Mesodermal cell (in vitro differentiated cells): ENCODE measurements around the gene FOXO6.

Source experiments
- H3K27ac ChIP-seq: 2 replicates; pipeline ENCODE4 v1.7.0; 2013; ENCODE audit warnings: mild to moderate bottlenecking, low read depth, low read length, moderate library complexity; ENCODE audit not compliant: severe bottlenecking
- H3K36me3 ChIP-seq: 2 replicates; pipeline ENCODE4 v1.7.1; 2013; ENCODE audit warnings: mild to moderate bottlenecking, low read length, moderate library complexity; ENCODE audit not compliant: control insufficient read depth, insufficient read depth
- H3K4me1 ChIP-seq: one replicate; pipeline ENCODE4 v1.7.1; 2013; ENCODE audit warnings: mild to moderate bottlenecking, low read length; ENCODE audit not compliant: insufficient read depth, control insufficient read depth, poor library complexity, severe bottlenecking
- H3K4me3 ChIP-seq: 2 replicates; pipeline ENCODE4 v1.7.0; 2013; ENCODE audit warnings: low read length, control low read depth, mild to moderate bottlenecking; ENCODE audit not compliant: insufficient read depth, poor library complexity, severe bottlenecking; ENCODE audit errors: extremely low read depth
- H3K9me3 ChIP-seq: 2 replicates; pipeline ENCODE4 v1.7.1; 2013; ENCODE audit warnings: mild to moderate bottlenecking, low read length, moderate library complexity; ENCODE audit not compliant: control insufficient read depth
- WGBS, 2 experiments: methylation state at CpG; one replicate each; pipeline ENCODE4 v1.1.5; 2013; ENCODE audit warnings: missing lambda C conversion rate in 2 of 2; ENCODE audit not compliant: insufficient coverage in 2 of 2; 5-methylcytosine and 5-hydroxymethylcytosine counted together

Gene FOXO6

DNA sequence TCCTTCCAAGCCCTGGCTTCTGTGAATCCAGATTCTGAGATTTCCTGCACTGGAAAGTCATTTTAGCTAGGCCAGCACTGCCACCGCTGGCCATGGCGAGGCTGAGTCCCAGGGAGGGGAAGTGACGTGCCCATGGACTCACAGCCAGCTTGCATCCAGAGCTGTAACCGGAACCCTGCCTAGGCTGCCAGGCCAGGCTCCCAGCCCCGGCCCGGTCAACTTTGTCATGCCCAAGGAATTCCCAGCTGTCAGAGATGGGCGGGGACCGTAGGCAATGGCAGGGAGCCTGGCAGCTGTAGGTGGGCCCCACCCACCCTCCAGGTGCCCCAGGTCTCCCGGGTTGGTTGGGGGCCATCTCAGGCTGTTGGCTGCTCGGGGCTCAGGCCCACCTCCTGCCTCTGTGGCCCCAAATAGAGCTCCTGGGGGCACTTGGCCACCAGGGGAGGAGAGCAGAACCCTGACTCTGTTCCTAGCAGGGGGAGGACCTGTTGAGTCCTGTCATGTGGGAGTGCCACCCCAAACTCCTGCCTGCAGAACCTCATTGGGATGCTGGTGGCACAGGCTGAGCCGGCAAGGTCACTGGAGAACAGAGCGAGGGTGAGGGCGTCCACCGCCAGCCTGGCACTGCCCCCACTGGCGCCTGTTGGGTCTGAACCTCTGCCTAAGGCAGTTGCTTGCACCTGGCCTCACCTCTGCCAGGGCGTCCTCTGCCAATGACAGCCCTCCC, 57.8 kb downstream of the FOXO6 start:
- Histone ChIP-seq H3K27ac (no peak overlapping the region), H3K36me3 (no peaks in the 10 kb centered on the region), H3K9me3 (no peaks in the 10 kb centered on the region), H3K4me1 (no peaks in the 10 kb centered on the region), H3K4me3 (no peak overlapping the region)
- WGBS, 2 experiments = 66 to 72% methylated on average over 11 to 16 of the region's 16 CpGs

- WGBS, 2 experiments = 86 to 98% methylated on average over 5 to 8 of the region's 8 CpGs
- H3K4me3 ChIP-seq = no peak overlapping the region
- no peak overlapping the region for H3K27ac ChIP-seq
- H3K36me3 ChIP-seq = no peaks in the 10 kb centered on the region
- no peaks in the 10 kb centered on the region for H3K9me3 ChIP-seq
- no peaks in the 10 kb centered on the region for H3K4me1 ChIP-seq
Measured at GRCh38 chr1:41419584-41420295, 58.5 kb downstream of the FOXO6 start.

- 75 to 100% methylated on average over 1 to 4 of the region's 4 CpGs for WGBS, 2 experiments
Measured at GRCh38 chr1:41420351-41420750, 59.1 kb downstream of the FOXO6 start.

DNA sequence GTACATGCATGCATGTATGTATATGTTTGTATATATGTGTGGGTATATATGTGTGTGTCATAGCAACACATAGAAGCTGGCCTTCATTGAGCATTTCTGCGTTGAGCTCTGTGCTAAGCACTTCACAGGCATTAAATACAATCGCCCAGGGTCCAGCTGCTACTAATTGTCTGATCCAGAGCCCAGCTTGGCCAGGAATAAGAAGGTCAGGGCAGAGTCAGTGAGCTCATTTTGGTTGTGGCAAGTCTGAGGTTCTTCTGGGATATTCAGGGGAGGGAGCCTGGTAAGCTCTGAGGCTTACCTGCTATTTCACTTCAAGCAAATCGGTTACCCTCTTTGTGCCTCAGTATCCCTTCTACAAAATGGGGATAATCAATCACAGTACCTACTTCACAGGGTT, 59.6 kb downstream of the FOXO6 start:
- H3K4me1 ChIP-seq = no peaks in the 10 kb centered on the region
- H3K4me3 ChIP-seq = no peak overlapping the region
- WGBS, 2 experiments = 80 to 92% methylated on average over 1 to 2 of the region's 3 CpGs
- H3K27ac ChIP-seq = no peak overlapping the region
- H3K36me3 ChIP-seq = no peaks in the 10 kb centered on the region
- no peaks in the 10 kb centered on the region for H3K9me3 ChIP-seq

More at GRCh38 chr1:41420351-41420750, 59.1 kb downstream of the FOXO6 start:
- no peaks in the 10 kb centered on the region for H3K9me3 ChIP-seq
- H3K36me3 ChIP-seq = no peaks in the 10 kb centered on the region
- H3K4me1 ChIP-seq = no peaks in the 10 kb centered on the region
- H3K27ac ChIP-seq = no peak overlapping the region
- H3K4me3 ChIP-seq = no peak overlapping the region

DNA sequence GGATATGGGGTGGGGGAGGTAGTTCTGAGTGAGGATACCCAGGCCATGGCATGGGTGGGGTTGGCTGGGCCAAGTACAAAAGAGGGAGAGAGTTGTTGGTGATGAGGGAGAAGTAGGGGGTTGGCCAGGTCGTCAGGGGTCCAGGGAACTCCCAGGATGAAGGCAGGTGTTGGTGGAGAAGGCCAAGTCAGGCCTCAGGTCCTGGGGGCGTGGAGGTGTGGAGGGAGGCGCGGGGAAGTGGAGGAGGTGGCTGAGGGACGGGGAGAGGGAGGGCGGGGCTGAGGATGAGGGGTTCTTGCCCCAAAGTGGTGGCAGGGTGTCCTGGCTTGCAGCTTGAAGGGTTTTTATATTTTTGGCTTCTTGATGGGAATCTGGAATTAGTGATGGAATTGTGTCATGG, 61.1 kb downstream of the FOXO6 start:
- no peak overlapping the region for H3K4me3 ChIP-seq
- no peaks in the 10 kb centered on the region for H3K4me1 ChIP-seq
- no peak overlapping the region for H3K27ac ChIP-seq
- 89% methylated on average over 4 to 6 of the region's 6 CpGs for WGBS, 2 experiments
- no peaks in the 10 kb centered on the region for H3K9me3 ChIP-seq
- H3K36me3 ChIP-seq = no peaks in the 10 kb centered on the region

DNA sequence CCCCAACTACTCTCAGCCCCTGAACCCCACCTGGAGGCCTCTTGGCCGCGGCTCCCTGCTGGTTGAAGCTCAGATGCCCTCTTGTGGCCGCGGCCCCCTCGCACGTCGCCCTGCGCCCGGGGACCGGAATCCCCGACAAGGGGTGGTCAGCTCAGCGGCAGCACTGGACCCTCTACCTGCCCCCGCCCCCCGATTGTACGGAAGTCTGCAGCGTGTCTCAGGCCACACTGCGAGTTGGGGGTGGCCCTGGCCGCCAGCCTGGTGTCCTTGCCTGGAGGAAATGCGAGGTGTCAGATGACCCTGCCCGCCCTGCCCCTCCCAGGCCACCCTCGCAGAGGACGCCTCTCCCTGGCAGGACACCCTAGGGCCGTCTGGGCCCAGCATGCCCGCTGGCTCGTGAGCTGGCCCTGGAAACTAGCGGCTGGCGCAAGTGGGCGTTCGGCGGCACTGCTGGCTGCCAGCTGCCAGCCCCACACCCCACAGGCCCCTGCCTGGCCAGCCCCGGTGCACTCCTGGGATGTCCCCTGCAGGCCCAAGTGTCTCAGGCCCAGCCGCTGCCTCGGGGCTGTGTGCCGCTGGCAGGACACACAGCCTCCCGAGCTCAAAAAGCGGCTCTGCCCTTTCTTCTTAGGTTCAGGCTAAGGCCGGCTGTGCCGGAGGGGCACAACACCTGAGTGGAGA, 62.4 kb downstream of the FOXO6 start:
- no peaks in the 10 kb centered on the region for H3K36me3 ChIP-seq
- H3K9me3 ChIP-seq = no peaks in the 10 kb centered on the region
- H3K4me1 ChIP-seq = peaks cover 6% of the 10 kb centered on the region
- 60 to 69% methylated on average over 33 to 34 of the region's 38 CpGs for WGBS, 2 experiments
- H3K4me3 ChIP-seq = no peak overlapping the region
- no peak overlapping the region for H3K27ac ChIP-seq

DNA sequence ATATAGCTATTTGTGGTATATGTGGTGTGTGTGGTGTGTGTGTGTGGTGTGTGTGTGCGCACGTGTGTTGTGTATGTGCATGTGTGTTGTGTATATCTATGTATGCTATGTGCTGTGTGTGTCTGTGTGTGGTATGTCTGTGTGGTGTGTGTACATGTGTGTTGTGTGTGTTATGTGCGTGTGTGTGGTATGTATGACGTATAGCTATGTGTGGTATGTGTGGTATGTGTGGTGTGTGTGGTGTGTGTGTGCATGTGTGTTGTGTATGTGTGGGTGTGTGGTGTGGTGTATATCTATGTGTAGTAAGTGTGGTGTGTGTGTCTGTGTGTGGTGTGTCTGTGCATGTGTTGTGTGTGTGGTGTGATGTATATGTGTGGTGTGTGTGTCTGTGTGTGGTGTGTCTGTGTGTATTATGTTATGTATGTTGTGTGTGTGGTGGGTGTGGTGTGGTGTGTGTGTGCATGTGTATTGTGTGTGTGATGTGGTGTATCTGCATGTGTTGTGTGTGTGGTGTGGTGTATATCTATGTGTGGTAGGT, 63.4 kb downstream of the FOXO6 start:
- H3K4me1 ChIP-seq = peaks cover 9% of the 10 kb centered on the region
- H3K36me3 ChIP-seq = no peaks in the 10 kb centered on the region
- H3K27ac ChIP-seq = no peak overlapping the region
- H3K4me3 ChIP-seq = no peak overlapping the region
- 85 to 94% methylated on average over 4 of the region's 4 CpGs for WGBS, 2 experiments
- no peaks in the 10 kb centered on the region for H3K9me3 ChIP-seq

DNA sequence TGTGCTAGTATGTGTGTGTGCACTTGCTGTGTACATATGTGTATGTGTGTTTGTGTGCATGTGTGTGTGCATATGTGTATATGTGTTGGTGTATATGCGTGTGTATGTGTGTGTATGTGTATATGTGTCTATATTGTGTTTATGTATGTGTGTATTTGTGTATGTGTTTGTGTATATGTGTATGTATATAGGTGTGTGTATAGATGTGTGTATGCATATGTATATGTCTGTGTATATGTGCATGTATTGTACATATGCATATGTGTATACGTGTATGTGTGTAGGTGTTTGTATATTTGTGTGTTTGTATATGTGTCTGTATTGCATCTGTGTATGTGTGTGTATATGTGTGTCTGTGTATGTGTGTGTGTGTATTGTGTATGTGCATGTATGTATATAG, 64.1 kb downstream of the FOXO6 start:
- no peaks in the 10 kb centered on the region for H3K36me3 ChIP-seq
- H3K9me3 ChIP-seq = no peaks in the 10 kb centered on the region
- H3K27ac ChIP-seq = no peak overlapping the region
- 97 to 100% methylated on average over 2 of the region's 2 CpGs for WGBS, 2 experiments
- peaks cover 9% of the 10 kb centered on the region for H3K4me1 ChIP-seq
- no peak overlapping the region for H3K4me3 ChIP-seq

GRCh38 chr1:41426201-41426890, 65.1 kb downstream of the FOXO6 start:
- WGBS, 2 experiments = 91 to 93% methylated on average over 8 to 10 of the region's 13 CpGs

GRCh38 chr1:41427122-41427913, 66.1 kb downstream of the FOXO6 start:
- H3K27ac ChIP-seq = no peak overlapping the region
- H3K4me1 ChIP-seq = peaks cover 12% of the 10 kb centered on the region
- 89% methylated on average over 18 to 19 of the region's 20 CpGs for WGBS, 2 experiments
- no peak overlapping the region for H3K4me3 ChIP-seq
- H3K9me3 ChIP-seq = no peaks in the 10 kb centered on the region
- H3K36me3 ChIP-seq = no peaks in the 10 kb centered on the region

More at GRCh38 chr1:41426201-41426890, 65.1 kb downstream of the FOXO6 start:
- Histone ChIP-seq H3K4me3 (no peak overlapping the region), H3K9me3 (no peaks in the 10 kb centered on the region), H3K36me3 (no peaks in the 10 kb centered on the region), H3K27ac (no peak overlapping the region), H3K4me1 (peaks cover 11% of the 10 kb centered on the region)
